Activated T-helper 17 cell treated with anti-CD3 and anti-CD28 coated beads, Interleukin-2, amount 50 U/mL, for 72 hours (primary cell): ENCODE measurements around the gene GLT8D1. TPM values are rescaled to one million over a fixed set of nuclear protein-coding genes. Genes with fewer than 3 reads are reported as not detected.
A peak's percentile ranks its signal among the peaks of the same experiment; 100 is the strongest.
"Not testable (repeated sequence)": the region's sequence is repeated elsewhere in the genome, so short reads cannot be mapped to it uniquely, and the experiment has no call there.

Experiments used
- ATAC-seq: fragments of 150-1000 bp; cut with Tn5 transposase; replicated peaks from 2 replicates; pipeline ENCODE4 v1.10.0; 2021; ENCODE audit warnings: mild to moderate bottlenecking, moderate library complexity
- H3K27ac Mint-ChIP-seq: one replicate; pipeline ENCODE4 v1.8.0; 2022; ENCODE audit warnings: mixed read lengths
- H3K27me3 Mint-ChIP-seq: one replicate; pipeline ENCODE4 v1.8.0; 2022; ENCODE audit warnings: mixed read lengths
- H3K36me3 Mint-ChIP-seq: one replicate; pipeline ENCODE4 v1.8.0; 2022; ENCODE audit warnings: low read depth, mild to moderate bottlenecking, mixed read lengths
- H3K4me1 Mint-ChIP-seq: one replicate; pipeline ENCODE4 v1.8.0; 2022; ENCODE audit warnings: mixed read lengths
- H3K4me3 Mint-ChIP-seq: one replicate; pipeline ENCODE4 v1.8.0; 2022; ENCODE audit warnings: mild to moderate bottlenecking, mixed read lengths
- H3K9me3 Mint-ChIP-seq: one replicate; pipeline ENCODE4 v1.8.0; 2022; ENCODE audit warnings: mixed read lengths
- total RNA-seq, 2 donors: library from RNA; stranded (reverse); gene quantifications; one replicate each; pipeline ENCODE4 v1.2.3, GENCODE V29; 2022

Gene GLT8D1
- total RNA-seq, 2 donors from 2014 or later, result 34.6 to 37.3 TPM

DNA sequence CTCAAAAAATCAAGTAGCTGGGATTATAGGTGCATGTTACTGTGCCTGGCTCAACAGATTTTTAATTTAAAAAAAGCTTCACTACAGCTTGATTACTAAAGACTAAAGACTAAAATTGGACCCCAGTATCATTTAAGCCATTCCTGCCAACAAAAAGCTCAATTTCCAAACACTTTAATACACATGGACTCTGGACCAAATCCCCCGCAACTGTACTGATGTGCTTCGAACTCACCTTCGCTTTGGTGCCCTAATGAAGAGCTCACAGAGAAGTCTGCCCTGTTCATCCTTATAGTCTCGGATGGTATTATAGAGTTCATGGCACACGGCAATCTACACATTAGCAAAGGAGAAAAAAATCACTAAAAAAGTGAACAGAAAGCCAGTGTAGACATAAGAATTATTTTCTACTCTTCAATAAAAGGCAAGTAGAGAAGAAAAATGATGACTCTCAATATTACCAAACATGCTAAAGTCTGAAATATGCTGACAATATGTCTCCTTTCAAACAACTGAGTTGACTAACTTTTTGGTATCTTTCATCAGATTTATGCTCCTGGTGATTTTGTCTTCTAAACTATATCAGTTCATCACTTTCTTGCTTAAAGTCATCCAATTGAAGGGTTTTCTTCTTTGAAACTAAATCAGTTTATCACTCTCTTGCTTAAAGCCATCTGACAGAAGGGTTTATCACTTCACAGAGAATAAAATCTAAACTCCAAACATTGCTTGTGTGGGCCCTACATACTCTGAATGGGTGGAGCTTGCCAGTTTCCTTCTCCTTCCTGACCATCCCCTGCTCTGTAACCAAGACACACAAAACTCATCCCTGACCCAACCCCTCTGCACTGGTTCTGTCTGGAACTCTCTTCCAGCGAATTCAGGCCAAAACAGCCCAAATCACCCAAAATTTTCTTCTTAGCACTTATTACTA is 27.1 kb downstream of the GLT8D1 start:
- H3K27ac Mint-ChIP-seq, result peak overlapping the region; percentile 47
- H3K27me3 Mint-ChIP-seq, result no peaks in the 10 kb centered on the region
- H3K4me1 Mint-ChIP-seq, result peaks cover 44% of the 10 kb centered on the region
- peak overlapping the region; percentile 0 for H3K4me3 Mint-ChIP-seq
- H3K9me3 Mint-ChIP-seq, result no peaks in the 10 kb centered on the region
- no peak for ATAC-seq
- H3K36me3 Mint-ChIP-seq, result peaks cover 98% of the 10 kb centered on the region

DNA sequence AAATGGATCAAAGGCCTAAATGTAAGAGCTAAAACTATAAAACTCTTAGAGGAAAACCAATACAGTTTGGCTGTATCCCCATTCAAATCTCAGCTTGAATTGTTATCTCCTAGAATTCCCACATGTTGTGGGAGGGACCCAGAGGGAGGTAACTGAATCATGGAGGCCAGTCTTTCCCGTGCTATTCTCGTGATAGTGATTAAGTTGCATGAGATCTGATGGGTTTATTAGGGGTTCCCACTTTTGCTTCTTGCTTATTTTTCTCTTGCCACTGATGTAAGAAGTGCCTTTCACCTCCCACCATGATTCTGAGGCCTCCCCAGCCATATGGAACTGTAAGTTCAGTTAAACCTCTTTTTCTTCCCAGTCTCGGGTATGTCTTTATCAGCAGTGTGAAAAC is 29.4 kb downstream of the GLT8D1 start:
- Mint-ChIP-seq H3K36me3 (peaks cover 98% of the 10 kb centered on the region), H3K4me1 (peaks cover 44% of the 10 kb centered on the region)
- not testable (repeated sequence) for H3K27ac Mint-ChIP-seq, H3K4me3 Mint-ChIP-seq, ATAC-seq, H3K9me3 Mint-ChIP-seq, H3K27me3 Mint-ChIP-seq

DNA sequence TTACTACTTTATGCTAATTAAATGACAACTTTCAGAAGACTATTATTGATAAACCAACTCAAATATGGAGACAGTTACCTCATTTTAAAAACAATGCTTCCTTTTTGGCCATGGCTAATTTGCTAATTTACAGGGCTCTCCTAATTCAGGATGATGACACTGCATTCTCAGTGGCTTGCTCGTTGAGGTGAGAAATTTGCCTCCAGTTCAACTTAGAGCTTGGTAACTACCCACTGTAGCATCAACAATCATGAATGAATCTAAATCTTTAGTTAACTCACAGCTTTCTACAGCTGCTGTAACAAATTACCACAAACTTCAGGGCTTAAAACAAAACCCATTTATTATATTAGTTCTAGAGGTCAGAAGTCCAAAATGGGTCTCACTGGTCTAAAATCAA is 33.9 kb downstream of the GLT8D1 start:
- Mint-ChIP-seq H3K4me1 (peaks cover 35% of the 10 kb centered on the region), H3K4me3 (peak overlapping the region; percentile 76), H3K36me3 (peaks cover 94% of the 10 kb centered on the region), H3K9me3 (no peaks in the 10 kb centered on the region), H3K27ac (peak overlapping the region; percentile 98), H3K27me3 (no peaks in the 10 kb centered on the region)
- ATAC-seq, result peak; percentile 28

DNA sequence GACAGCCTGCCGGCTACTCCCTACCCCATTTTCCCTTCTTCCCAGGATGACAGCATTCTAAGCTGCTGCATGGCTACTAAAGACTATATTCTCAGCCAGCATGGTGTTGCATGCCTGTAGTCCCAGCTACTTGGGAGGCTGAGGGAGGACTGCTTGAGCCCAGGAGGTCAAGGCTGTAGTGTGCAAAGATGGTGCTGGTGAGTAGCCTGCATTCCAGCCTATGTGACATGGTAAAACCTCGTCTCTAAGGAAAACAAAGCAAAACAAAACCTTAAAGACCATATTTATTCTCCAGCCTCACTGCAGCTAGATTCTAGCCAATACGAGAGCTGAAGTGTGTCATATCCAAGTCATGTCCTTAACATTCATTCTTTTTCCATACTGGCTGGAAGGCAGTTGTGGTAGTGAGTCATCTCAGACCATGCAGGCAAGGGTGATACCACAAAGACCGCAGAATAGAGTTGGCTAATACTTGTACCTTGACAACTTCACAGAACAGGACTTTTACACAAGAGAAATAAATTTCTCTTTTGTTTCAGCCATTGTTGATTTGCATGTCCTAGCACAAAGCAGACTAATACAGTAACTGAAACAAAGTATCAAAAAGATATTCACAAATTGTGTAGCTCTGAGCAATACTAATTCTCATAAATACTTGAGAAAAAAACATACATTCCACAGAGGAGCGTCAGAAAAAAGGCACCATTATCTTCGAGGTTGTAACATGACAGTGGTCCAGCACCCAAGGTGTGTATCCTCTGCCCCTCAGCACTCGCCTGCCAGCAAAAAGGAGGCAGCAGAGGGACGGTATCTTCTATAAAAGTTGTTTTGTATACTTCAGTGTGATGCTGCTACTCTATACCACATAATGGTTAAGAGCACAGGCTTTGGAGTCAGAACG is 34.7 kb downstream of the GLT8D1 start:
- peaks cover 94% of the 10 kb centered on the region for H3K36me3 Mint-ChIP-seq
- H3K27ac Mint-ChIP-seq, result peak overlapping the region; percentile 98
- no peaks in the 10 kb centered on the region for H3K27me3 Mint-ChIP-seq
- H3K9me3 Mint-ChIP-seq, result no peaks in the 10 kb centered on the region
- peak overlapping the region; percentile 76 for H3K4me3 Mint-ChIP-seq
- H3K4me1 Mint-ChIP-seq, result peaks cover 32% of the 10 kb centered on the region
- peak; percentile 91 for ATAC-seq

DNA sequence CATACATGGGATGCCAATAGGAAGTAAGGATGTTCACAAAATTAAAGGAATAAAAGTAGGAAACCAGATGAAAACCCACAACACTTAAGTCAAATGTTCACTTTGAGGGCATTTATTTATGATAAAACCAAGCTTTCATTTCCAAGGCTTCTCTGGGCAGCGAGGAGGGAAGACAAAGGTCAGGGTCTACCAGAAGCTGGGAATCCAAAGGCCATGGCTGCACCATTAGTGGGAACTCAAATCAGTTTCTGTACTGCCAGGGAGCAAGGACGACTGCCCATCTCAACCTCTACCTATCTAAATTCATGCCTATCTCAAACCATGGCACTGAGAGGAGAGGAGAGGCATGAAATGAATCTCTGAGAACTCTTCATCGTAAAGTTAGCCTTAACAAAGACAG is 42.5 kb downstream of the GLT8D1 start:
- no peak for ATAC-seq
- H3K27me3 Mint-ChIP-seq, result no peaks in the 10 kb centered on the region
- H3K4me3 Mint-ChIP-seq, result no peak overlapping the region
- H3K27ac Mint-ChIP-seq, result no peak overlapping the region
- no peaks in the 10 kb centered on the region for H3K9me3 Mint-ChIP-seq
- H3K36me3 Mint-ChIP-seq, result peaks cover 98% of the 10 kb centered on the region
- H3K4me1 Mint-ChIP-seq, result no peaks in the 10 kb centered on the region

DNA sequence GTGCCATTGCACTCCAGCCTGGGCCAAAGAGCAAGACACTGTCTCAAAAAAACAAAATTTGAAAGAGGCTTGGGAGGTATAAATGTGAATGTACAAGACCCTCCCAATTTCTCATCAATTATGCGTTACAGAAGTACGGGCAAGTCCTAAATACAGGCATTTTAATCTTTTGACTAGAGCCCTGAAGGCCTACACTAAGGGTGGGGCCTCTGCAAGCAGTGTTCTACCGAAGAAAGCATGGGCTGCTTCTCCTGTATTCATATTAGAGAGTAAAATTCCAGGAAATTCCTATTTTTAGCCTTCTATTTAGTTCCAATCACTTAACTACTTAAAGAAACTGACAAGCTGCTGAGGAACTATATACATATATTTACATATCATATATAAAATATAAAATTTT is 45.5 kb downstream of the GLT8D1 start:
- Mint-ChIP-seq H3K36me3 (peaks cover 98% of the 10 kb centered on the region), H3K9me3 (no peaks in the 10 kb centered on the region), H3K4me1 (peaks cover 6% of the 10 kb centered on the region), H3K4me3 (no peak overlapping the region), H3K27ac (no peak overlapping the region), H3K27me3 (no peaks in the 10 kb centered on the region)
- ATAC-seq, result no peak

DNA sequence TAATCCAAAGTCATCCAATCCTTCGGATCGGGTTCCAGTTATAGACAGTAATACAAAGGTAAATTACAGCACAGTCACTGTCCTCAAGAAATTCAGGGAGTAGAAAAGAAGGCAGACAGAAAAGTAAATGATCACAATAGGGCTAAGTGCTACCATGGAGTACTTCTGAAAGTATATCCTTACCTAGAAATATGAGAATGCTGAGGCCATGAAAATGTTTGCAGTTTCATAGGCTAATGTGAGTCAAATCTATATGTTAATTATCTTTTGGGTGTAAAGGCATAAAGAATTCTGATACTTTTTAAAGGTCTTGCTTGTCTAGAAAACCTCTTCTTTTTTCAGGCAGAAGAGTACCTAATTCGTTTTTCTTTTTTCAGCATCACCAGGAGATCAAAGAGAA is 49.7 kb downstream of the GLT8D1 start:
- Mint-ChIP-seq H3K36me3 (peaks cover 99% of the 10 kb centered on the region), H3K4me3 (no peak overlapping the region), H3K4me1 (peaks cover 6% of the 10 kb centered on the region), H3K27me3 (no peaks in the 10 kb centered on the region), H3K27ac (peak overlapping the region; percentile 17), H3K9me3 (no peaks in the 10 kb centered on the region)
- ATAC-seq, result peak; percentile 58

DNA sequence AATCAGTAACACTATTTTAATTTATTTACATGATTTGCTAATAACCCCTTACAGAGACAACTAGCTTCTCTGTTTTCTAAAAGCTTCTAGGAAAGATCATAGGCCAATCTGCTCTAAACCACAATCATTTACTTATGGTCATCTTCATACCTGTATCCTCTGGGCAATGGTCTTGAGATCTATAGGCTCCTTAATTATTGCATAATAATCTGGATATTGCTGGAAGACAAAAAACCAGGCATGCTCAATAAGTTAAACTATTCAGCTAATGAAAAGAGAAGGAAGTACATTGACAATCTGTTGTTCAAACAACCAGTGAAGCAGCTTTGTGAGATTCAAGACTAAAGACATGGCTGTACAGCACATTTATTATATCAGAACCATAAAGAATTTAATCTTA is 54.0 kb downstream of the GLT8D1 start:
- no peaks in the 10 kb centered on the region for H3K9me3 Mint-ChIP-seq
- H3K27me3 Mint-ChIP-seq, result no peaks in the 10 kb centered on the region
- H3K4me3 Mint-ChIP-seq, result no peak overlapping the region
- ATAC-seq, result no peak
- no peak overlapping the region for H3K27ac Mint-ChIP-seq
- peaks cover 100% of the 10 kb centered on the region for H3K36me3 Mint-ChIP-seq
- H3K4me1 Mint-ChIP-seq, result peaks cover 16% of the 10 kb centered on the region

DNA sequence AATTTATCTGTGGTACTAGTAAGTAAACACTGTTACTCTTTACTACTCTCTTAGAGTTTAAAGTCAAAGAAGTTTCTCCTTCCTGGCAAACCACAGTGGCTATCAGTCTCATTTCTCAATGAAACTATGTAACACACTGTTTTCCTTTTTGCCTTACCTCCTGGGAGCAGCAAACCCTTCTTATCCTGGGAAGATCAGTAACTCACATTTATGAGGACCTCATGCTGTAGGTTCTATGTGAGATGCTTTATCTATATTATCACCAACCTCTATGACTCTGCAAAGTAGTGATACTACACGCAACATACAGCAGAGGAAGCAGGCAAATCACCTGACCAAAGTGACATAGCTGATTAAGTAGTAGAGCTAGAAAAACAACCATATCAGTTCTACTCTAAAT is 55.2 kb downstream of the GLT8D1 start:
- Mint-ChIP-seq H3K27me3 (no peaks in the 10 kb centered on the region), H3K36me3 (peaks cover 100% of the 10 kb centered on the region), H3K27ac (peak overlapping the region; percentile 64), H3K4me1 (peaks cover 10% of the 10 kb centered on the region), H3K9me3 (no peaks in the 10 kb centered on the region), H3K4me3 (no peak overlapping the region)
- ATAC-seq, result no peak

DNA sequence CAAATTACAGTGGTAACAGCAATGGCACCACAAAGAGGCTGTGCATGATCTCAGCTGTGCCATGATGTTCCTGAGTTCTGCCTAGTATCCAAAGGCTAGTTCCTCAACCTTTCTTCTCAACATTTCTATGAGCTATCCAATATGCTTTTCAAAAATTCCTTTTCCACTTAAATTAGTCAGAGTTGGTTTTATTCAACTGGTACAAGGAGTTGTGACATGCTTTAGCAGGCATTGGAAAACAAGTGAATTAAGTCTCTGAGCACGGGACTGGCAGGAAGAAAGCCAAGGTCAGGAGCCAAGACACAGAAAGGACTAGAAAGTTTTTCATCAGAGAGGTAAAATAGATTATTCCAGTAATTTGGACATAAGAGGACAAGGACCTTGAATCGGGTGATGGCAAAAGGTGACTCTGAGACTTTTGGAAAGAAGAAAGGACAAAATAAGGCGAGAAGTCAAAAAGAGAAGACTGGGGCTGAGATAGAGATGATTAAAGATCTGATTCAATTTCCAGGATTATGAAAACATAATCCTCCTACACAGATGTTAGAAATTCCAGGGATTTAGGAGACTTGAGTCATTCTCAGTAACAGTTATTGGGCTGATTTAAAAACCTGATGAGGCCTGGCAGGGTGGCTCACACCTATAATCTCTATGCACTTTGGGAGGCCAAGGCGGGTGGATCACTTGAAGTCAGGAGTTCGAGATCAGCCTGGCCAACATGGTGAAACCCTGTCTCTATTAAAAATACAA is 56.0 kb downstream of the GLT8D1 start:
- no peak overlapping the region for H3K4me3 Mint-ChIP-seq

DNA sequence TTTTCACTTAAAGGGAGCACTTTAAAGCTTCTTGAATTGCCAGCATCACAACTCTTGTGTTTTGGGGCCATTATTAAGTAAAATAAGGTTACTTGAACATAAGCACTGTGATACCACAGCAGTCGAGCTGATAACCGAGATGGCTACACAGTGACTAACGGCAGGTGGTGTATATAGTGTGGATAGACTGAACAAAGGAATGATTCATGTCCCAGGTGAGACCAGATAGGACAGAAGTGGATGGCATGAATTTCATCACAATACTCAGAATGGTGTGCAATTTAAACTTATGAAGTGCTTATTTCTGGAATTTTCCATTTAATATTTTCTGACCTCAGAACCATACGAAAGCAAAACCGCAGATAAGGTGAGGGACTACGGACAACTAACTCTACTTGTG is 60.0 kb downstream of the GLT8D1 start:
- Mint-ChIP-seq H3K4me1 (peaks cover 8% of the 10 kb centered on the region), H3K27me3 (no peaks in the 10 kb centered on the region), H3K9me3 (no peaks in the 10 kb centered on the region), H3K27ac (peak overlapping the region; percentile 36), H3K4me3 (no peak overlapping the region), H3K36me3 (peaks cover 97% of the 10 kb centered on the region)
- no peak for ATAC-seq

More for the DNA sequence above, 56.0 kb downstream of the GLT8D1 start:
- Mint-ChIP-seq H3K36me3 (peaks cover 100% of the 10 kb centered on the region), H3K27me3 (no peaks in the 10 kb centered on the region), H3K9me3 (no peaks in the 10 kb centered on the region), H3K4me1 (peaks cover 10% of the 10 kb centered on the region), H3K27ac (no peak overlapping the region)
- ATAC-seq, result no peak
